Measurements from ENCODE around the gene DLX3.

DLX3 gene

GRCh38 chr17:49955157-49955556 is 39.9 kb downstream of the DLX3 start:
- no peak for TF ChIP-seq POU6F1 (CRISPR knock-in tag; IDR thresholded peaks at IDR 0.05; ENCODE audit: borderline replicate concordance, low read depth)
- no peak for TF ChIP-seq ZNF70 (CRISPR knock-in tag; IDR thresholded peaks at IDR 0.05)
- TF ChIP-seq ZFP30 (CRISPR knock-in tag; IDR thresholded peaks at IDR 0.05), result no peak
- TF ChIP-seq OSR1 (CRISPR knock-in tag; IDR thresholded peaks at IDR 0.05), result no peak

GRCh38 chr17:49952912-49953497 is 42.0 kb downstream of the DLX3 start:
- TF ChIP-seq ISL1 (CRISPR knock-in tag; IDR thresholded peaks at IDR 0.05) (no peak), PATZ1 (CRISPR knock-in tag; IDR thresholded peaks at IDR 0.05; ENCODE audit: borderline replicate concordance) (no peak), ZC3H10 (CRISPR knock-in tag; IDR thresholded peaks at IDR 0.05) (no peak), CSDC2 (CRISPR knock-in tag; IDR thresholded peaks at IDR 0.05) (no peak), SNAI2 (CRISPR knock-in tag; IDR thresholded peaks at IDR 0.05) (no peak)
- ATAC-seq, result no peak

More at GRCh38 chr17:49955157-49955556, 39.9 kb downstream of the DLX3 start:
- no peak for ATAC-seq

- ATAC-seq, result peak; percentile 98
- TF ChIP-seq ESRRG (CRISPR knock-in tag; IDR thresholded peaks at IDR 0.05), result no peak
- no peak for TF ChIP-seq PATZ1 (CRISPR knock-in tag; IDR thresholded peaks at IDR 0.05; ENCODE audit: borderline replicate concordance)
- no peak for TF ChIP-seq ZNF8 (CRISPR knock-in tag; IDR thresholded peaks at IDR 0.05)
- TF ChIP-seq TCF4 (CRISPR knock-in tag; IDR thresholded peaks at IDR 0.05; ENCODE audit: borderline replicate concordance), result no peak
- no peak for TF ChIP-seq POU6F1 (CRISPR knock-in tag; IDR thresholded peaks at IDR 0.05; ENCODE audit: borderline replicate concordance, low read depth)
- TF ChIP-seq TSHZ2 (CRISPR knock-in tag; IDR thresholded peaks at IDR 0.05), result no peak
- TF ChIP-seq ZFP30 (CRISPR knock-in tag; IDR thresholded peaks at IDR 0.05), result no peak
- TF ChIP-seq PPARA (CRISPR knock-in tag; IDR thresholded peaks at IDR 0.05; ENCODE audit: borderline replicate concordance), result no peak
- TF ChIP-seq TOX (CRISPR knock-in tag; IDR thresholded peaks at IDR 0.05; ENCODE audit: borderline replicate concordance), result no peak
- TF ChIP-seq GLIS3 (CRISPR knock-in tag; IDR thresholded peaks at IDR 0.05), result no peak
- TF ChIP-seq ZFP3 (CRISPR knock-in tag; IDR thresholded peaks at IDR 0.05), result no peak
- TF ChIP-seq ISL1 (CRISPR knock-in tag; IDR thresholded peaks at IDR 0.05), result no peak
- TF ChIP-seq RARB (CRISPR knock-in tag; IDR thresholded peaks at IDR 0.05), result no peak
- no peak for TF ChIP-seq CREB5 (CRISPR knock-in tag; IDR thresholded peaks at IDR 0.05; ENCODE audit: low read depth)
- no peak for TF ChIP-seq ARNTL (CRISPR knock-in tag; IDR thresholded peaks at IDR 0.05; ENCODE audit: borderline replicate concordance, low read depth)
- TF ChIP-seq ZC3H10 (CRISPR knock-in tag; IDR thresholded peaks at IDR 0.05), result no peak
- TF ChIP-seq ZNF565 (CRISPR knock-in tag; conservative IDR thresholded peaks at IDR 0.05; ENCODE audit: low read depth), result no peak
- TF ChIP-seq OSR1 (CRISPR knock-in tag; IDR thresholded peaks at IDR 0.05), result no peak
- no peak for TF ChIP-seq ZNF70 (CRISPR knock-in tag; IDR thresholded peaks at IDR 0.05)
- TF ChIP-seq CSDC2 (CRISPR knock-in tag; IDR thresholded peaks at IDR 0.05), result no peak
Observed at GRCh38 chr17:49952209-49952911, 42.7 kb downstream of the DLX3 start.
